ENCODE results near the gene ZFPL1.

ZFPL1 gene

DNA sequence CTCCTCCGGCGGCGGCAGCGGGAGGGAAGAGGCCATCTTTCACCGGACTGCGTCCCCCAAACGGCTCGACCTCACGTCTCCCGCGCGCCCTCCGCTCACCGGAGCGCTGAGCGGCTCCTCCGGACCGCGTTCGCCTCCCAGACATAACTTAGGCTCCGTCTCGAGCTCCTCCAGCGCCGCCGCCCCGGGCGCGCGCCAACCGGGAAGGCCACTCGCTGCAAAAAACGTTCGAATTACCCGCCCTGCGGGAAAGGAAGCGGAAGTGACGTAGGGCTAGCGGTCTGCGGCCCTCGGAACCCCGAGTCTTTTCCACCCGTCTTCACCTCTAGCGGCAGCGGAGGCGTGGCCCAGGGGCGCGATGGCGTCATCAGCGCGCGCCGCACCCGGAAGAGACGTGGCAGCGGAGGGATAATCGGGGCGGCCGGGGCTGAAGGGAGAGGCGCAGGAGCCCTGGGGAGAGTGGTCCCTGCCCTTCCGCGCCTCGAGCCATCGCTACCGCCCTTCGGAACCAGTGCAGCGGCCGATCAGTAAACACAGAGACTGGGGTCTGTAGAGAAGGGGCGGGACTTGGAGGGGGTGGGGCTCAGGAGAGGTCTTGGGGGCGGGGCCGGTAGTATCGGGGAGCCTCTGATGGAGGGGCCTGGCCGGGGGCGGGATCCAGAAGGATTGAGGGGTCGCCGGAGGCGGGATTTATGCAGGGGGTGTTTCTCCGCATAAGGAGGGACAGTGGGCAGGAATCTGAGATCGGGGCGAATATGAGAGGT lies at the start of gene ZFPL1, which contains the start of gene CDCA5:
Gene ZFPL1, plus strand, starts transcription at position 389 of the 764 bp plus-strand sequence. CDS start 477 bp downstream, outside the sequence.
Gene CDCA5, minus strand, starts transcription at position 207 of the 764 bp plus-strand sequence. Its CDS starts 62 bp downstream, at position 145.
- DNase-seq (ENCODE audit: low read depth in 2 of 2): peak; percentile 90 to 91

DNA sequence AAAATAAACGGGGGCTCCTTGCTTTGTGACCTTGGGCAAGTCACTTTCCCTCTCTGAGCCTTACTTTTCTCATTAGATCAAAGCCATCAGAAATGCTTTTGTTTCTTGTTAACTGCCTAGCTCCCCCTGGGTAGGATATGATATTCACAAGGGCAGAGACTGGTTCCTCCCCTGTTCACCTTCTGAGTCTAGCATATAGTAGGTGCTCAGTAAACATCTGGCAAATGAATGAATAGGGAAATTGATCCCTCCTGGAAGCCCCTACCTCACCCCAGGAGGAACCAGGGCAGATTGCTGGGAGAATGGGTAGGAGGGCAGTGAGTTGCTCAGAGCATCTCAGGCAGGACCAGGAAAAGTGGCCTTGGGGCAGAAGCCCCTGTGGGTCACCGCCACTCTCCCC lies 49.6 kb upstream of the ZFPL1 start:
- no peak for DNase-seq (ENCODE audit: low read depth in 2 of 2)

DNA sequence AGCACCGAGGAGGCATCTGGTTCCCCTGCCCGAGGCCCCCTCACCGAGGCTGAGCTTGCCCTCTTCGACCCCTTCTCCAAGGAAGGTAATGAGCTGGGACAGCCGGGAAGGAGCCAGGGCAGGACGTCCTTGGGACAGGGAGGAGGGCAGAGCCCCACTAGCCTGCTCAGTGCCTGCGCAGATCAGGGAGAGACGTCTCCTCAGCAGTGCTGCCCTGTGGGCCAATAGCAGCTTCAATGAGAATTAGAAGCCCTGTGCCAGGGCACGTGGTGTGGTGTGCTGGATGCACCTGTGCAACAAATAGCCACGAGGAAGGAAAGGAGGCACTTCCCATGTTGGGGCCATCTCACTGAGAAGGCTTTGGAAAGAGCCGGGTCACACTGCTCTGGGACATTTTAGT lies 48.4 kb upstream of the ZFPL1 start:
- DNase-seq (ENCODE audit: low read depth in 2 of 2): no peak

DNA sequence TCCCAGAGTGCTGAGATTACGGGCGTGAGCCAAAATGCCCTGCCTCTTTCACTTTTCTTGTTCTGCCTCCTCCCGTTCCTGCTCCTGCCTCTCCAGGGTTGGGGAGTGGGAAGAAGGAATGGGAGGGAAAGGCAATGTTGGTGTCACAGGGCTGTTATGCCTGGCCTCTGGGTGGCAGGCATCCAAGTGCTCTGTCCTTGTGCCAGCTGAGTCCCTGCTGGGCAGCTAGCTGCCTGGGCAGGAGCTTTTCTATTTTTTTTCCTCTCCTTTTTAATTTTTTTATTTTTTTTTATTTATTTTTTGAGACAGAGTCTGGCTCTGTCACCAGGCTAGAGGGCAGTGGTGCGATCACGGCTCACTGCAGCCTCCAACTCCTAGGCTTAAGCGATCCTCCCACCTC lies 47.1 kb upstream of the ZFPL1 start:
- DNase-seq (ENCODE audit: low read depth in 2 of 2): no peak

DNA sequence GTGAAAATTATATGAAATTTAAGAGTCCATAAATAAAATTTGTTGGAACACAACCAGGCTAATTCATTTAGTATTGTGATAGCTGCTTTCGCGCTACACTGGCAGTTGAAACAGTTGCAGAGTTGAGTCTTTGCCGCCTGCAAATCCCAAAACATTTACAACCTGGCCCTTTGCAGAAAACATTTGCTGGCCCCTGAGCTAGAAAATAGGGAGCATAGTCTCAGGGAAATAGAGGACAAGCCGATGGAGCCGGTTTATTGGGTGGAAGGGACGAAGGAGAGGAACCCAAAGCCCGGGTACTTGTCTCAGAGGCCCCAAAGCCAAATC lies 43.5 kb upstream of the ZFPL1 start:
- DNase-seq (ENCODE audit: low read depth in 2 of 2): no peak

DNA sequence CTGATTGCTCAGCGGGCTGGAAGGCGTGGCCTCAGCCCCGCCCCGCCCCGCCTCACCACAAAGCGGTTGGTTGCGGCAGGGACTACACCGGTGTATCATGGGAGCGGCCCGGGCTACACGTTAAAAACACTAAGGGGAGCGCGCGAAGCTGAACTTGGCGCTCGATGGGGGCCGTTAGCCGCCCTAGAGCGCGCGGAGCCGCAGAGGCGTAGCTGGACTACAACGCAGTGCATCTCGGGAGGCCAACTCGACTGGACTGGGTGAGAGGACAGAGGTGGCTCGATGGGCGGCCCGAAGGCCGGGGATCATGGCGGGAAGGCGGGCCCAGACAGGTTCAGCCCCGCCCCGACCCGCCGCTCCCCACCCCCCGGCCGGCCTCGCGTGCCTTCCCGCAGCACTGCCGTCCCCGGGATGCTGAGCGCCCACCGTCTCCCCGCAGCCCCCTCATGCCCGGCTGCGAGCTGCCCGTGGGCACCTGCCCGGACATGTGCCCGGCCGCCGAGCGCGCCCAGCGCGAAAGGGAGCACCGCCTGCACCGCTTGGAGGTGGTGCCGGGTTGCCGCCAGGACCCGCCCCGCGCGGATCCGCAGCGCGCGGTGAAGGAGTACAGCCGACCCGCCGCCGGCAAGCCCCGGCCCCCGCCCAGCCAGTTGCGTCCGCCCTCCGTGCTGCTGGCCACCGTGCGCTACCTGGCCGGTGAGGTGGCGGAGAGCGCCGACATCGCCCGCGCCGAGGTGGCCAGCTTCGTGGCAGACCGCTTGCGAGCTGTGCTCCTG lies 43.0 kb upstream of the ZFPL1 start, which contains the start of gene SAC3D1:
Gene SAC3D1, plus strand, starts transcription at position 364 of the 776 bp plus-strand sequence. Its CDS starts 83 bp downstream, at position 447.
- peak; percentile 65 to 74 for DNase-seq (ENCODE audit: low read depth in 2 of 2)

DNA sequence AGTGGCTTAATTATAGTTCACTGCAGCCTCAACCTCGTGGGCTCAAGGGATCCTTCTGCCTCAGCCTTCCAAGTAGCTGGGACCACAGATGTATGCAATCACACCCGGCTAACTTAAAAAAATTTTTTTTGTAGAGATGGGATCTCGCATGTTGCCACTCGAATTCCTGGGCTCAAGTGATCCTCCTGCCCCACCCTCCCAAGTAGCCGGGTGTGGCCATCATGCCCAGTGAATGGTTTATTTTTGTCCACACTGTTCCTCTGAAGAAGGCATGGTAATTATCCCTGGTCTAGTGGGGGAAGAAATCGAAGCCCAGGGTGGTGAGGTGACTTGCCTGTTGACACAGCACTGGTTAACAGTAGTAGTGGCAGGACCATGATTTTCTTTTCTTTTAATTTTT lies 41.1 kb upstream of the ZFPL1 start:
- DNase-seq (ENCODE audit: low read depth in 2 of 2): no peak

DNA sequence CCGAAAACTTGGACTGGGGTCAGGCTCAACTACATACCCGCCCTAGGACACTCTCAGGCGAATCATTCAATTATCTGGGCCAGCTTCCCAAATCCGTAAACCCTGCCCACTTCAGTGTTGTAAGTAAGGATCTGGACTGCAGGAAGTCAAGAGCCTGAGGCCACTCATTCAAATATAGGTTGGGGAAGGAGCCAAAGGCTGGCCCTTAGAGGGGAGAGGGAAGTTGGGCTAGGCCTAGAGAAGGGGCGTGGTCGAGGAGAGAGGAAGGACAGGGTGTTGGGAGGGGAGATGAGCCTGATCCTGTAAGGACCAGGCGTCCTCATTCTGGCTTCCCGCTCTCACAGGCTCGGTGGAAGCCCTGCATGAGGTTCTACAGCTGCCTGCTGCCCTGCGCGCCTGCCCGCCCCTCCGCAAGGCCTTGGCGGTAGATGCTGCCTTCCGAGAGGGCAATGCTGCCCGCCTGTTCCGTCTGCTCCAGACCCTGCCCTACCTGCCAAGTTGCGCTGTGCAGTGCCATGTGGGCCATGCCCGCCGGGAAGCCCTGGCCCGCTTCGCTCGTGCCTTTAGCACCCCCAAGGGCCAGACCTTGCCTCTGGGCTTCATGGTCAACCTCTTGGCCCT lies 40.0 kb upstream of the ZFPL1 start:
- DNase-seq (ENCODE audit: low read depth in 2 of 2): no peak

DNA sequence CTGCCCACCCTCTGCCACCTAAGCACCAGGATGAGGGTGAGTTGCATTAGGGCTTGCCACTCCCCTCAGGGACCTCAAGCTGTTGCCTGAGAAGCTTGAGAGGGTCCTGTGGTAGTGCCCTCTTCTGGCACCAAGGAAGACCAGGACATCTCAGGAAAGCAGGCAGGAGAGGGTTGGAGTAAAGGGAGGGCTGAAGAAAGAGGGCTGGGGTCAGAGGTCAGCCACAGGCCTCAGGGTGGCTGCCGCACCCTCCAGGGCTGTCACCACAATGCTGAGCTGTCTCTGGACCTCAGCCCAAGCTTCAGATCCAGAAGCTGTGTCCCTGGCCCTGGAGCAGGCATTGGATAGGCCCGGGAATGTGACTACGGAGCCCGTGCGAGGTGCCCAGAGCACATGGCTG lies 39.0 kb upstream of the ZFPL1 start:
- no peak for DNase-seq (ENCODE audit: low read depth in 2 of 2)

DNA sequence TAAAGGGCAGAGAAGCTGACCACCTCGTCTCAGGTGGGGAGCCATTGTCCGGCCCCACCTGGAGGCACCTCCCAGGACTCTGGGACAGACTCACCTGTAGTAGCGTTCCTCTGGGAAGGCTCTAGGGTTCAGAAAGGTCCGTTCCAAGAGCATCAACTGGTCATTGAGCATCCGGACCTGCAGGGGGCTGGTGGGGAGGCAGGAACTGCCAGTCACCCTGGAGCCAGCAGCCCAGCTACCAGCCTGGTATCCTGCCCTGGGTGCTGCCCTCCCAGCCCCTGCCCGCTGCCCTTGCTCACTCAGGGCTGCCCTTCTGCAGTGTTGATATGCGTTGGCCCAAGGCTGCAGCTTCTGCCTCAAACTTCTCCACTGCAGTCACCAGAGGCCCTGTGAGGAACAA lies 38.3 kb upstream of the ZFPL1 start:
- DNase-seq (ENCODE audit: low read depth in 2 of 2): no peak

DNA sequence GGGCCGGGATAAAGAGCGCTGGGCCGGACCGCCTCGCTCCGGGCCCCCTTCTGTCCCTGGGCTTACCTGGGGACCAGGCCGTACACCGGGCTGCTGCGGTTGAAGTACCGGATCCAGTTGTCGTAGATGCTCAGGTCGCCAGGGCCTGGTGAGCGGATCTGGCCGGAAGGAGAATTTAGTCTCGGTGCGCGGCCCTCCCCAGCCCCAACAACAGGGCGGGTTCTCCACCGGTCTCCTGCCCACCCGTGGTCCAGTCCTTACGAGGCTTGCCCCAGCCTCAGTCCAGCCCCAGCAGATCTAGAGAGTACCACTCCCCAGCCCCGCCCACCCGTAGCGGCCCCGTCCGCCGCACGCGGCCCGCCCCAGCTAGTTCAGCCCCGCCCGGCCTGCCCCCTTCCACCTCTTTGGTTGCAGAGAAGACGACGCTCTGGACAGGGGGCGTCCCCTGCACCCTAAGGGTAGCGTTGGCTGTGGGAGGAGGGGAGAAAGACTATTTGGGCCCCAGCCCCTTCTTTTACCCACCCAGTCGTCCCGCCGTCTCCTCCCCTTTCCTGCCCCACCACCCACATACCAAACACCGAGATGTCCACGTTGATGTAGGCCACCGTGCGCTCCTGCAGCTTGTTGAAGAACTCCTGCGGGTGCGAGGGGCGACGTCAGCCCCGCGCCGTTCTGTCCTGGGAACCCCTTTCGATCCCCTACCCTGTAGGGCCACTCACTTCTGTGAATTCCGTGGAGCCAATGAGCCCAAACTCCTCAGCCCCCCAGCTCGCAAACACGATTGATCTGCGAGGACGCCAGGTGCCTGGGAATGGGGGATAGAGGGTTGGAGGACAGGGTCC lies 36.2 kb upstream of the ZFPL1 start:
- no peak for DNase-seq (ENCODE audit: low read depth in 2 of 2)

DNA sequence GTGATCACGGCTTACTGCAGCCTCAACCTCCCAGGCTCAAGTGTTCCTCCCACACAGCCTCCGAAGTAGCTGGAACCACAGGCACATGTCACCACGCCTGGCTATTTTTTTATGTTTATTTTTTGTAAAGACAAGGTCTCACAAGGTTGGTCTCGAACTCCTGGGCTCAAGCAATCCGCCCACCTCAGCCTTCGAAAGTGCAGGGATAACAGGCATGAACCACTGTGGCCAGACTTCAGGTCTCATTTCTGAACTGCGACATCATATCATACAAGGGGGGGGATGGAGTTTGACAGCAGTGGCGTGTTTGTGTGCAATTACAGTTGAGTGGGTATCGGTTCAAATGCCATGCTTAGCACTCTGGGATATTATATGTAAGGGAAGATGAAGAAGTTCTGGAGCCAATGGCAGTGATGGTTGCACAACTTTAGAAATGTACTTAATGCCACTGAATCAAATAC lies 32.6 kb upstream of the ZFPL1 start:
- no peak for DNase-seq (ENCODE audit: low read depth in 2 of 2)

DNA sequence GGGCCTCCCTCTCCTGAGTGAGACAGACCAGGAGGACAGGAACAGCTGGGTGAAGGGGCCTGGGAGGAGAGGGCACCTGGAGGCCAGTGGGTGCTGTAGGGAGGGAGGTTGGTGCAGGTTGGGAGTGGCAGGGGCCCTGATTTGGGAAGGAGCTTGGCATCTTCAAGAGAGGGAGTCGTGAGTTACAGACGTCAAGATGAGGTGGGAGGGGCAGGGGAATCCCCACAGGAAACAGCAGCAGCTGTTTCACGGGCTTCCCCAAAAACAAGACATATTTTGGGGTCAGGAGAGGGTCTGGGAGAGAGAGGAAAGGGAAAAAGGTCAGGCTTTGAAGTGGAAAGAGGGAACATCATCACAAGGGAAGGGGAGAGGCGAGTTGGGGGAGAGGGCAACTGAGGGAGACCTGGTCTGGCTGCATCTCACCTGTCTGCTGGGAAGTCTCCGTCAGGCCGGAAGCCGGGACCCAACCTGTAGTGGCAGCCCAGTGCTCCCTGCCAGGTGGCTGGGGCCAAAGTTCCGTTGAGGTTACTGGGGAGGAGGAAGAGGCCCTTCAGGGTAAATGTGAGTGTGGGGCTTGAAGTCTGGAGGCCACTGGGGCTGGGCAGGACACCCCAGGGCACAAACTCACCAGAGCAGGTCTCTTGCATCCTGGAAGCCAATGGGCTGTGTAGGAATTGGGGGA lies 30.1 kb upstream of the ZFPL1 start:
- DNase-seq (ENCODE audit: low read depth in 2 of 2): no peak

DNA sequence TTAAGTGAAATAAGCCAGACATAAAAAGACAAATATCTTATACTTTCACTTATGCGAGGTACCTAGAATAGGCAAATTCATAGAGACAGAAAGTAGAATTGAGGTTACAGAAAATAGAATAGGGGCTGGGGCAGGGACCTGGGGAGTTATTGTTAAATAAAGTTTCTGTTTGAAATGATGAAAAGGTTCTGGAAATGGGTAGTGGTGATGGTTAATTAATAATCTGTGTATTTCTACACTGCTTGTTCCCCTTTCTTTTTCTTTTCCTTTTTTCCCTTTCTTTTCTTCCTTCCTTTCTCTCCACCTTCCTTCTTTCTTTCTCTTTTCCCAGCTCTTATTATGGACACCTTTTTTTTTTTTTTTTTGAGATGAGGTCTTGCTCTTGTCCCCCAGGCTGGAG lies 28.5 kb upstream of the ZFPL1 start:
- DNase-seq (ENCODE audit: low read depth in 2 of 2): no peak

DNA sequence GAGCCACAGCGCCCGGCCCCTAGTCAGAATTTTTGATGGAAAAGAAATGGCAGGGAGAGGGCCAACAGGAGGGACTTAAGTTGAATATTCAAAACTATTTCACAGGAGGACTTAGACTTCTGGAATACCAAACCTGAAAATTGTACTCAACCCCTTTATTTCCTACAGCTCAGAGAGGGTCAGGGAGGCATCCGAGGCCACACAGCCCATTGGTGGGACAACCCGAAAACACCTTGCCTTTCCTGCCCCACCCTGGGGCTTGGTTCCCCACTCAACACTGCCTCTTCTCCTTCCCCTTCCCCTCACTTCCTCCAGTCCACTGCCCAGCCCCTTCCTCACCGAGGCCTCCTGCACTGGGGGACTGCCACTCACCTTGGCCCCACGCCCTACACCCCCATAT lies 27.0 kb upstream of the ZFPL1 start:
- no peak for DNase-seq (ENCODE audit: low read depth in 2 of 2)

DNA sequence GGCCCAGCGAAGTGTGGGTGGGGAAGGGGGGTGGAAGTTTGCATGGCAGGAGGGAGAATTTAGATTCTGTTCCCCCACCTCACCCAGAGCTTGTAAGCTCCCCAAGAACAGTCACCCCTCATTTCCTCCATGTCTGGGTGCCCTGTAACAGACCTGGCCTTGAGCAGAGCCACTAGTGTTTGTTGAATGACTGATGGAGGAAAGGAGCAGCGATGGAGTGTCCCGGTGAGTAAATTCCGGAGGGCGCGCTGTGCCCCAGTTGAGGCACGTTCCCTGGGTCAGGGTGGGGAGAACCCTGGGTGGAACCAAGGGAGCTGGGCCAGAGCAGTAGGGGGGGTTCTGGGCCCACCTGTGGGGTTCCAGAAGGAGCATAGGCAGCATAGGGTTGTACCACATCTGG lies 26.5 kb upstream of the ZFPL1 start:
- no peak for DNase-seq (ENCODE audit: low read depth in 2 of 2)

DNA sequence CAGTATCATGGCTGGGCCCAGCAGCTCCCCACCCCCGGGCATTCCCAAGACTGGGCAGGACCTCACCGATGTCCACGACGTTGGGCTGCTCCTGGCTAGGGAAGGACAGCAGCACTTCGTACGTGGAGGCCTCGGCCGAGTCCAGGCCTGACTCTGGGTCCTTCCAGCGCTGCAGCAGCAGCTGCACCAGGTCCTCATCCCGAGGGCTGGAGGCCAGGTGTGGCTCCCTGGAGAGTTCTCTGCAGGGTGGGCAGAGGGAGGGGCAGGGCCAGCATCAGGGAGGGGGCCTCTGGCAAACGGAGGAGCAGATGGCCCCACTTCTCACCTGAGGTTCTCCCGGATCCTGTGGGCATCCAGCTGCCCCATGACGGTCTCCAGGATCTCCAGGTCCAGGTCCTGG lies 26.0 kb upstream of the ZFPL1 start:
- no peak for DNase-seq (ENCODE audit: low read depth in 2 of 2)

DNA sequence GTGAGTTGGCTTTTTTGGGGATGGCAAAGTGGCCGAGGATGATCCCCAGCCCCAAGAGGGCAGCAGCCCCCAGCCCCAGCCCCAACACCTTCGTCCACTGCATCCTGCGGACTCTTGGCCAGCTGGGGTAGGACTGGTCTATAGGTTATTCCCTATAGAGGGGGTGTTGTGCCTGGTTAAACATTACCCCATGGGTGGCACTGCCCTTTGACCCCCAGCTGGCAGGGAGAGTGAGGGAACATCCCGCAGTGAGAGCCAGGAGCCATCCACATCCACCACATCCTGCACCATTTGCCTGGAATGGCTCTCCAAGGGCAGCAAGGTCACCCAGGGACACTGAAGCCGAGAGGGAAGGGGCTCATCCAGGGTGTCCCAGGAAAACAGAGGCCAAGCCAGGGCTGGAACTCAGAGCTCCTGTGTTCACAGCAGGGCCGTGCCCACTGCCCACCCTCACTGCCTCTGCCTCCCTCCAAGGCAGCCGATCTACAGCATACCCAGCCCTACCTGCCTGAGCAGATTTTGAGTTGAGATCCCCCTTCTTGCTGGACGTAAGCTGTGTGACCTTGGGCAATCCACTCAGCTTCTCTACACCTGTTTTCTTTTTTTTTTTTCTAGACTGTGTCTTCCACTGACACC lies 25.5 kb upstream of the ZFPL1 start, which contains the start of gene NAALADL1:
Gene NAALADL1, minus strand, starts transcription at position 135 of the 636 bp plus-strand sequence. Its CDS starts 32 bp downstream, at position 103.
- DNase-seq (ENCODE audit: low read depth in 2 of 2): no peak

DNA sequence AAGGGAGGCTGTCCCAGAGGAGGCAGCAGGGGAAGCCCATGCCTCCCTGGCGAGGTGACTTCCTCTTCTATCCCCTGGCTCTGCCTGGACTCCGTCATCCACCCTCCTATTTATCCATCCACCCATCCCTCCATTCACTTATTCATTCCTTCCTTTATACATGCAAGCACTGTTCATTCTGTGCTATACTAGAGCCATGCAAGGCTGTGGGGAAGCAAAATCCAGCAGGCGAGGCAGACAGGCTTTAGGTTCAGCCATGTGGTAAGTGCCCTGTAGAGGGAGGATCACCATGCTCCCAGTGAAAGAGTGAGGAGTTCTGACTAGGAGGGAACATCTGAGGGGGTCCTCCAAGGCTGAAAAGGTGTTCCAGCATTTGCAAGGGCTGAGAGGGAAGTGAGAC lies 24.5 kb upstream of the ZFPL1 start:
- DNase-seq (ENCODE audit: low read depth in 2 of 2): no peak

Measured in stimulated activated CD8-positive, alpha-beta memory T cell treated with anti-CD3 and anti-CD28 coated beads, Interleukin-15, amount 100 ng/mL, for 4 hours (primary cell).